AG09309 (cell line): ENCODE measurements around the gene EPHA6.

Experiments
- DNase-seq: peaks from one replicate; pipeline ENCODE4 v3.0.0-alpha.2; 2010; ENCODE audit warnings: low read depth
- H3K4me3 ChIP-seq: 2 replicates; pipeline ENCODE4 v1.5.1; 2011; ENCODE audit warnings: mild to moderate bottlenecking, low read depth, low read length, moderate library complexity; ENCODE audit not compliant: control insufficient read depth
- TF ChIP-seq, protein P1 (sequence below): IDR thresholded peaks from 2 replicates; pipeline ENCODE4 v1.5.1; 2011; ENCODE audit warnings: mild to moderate bottlenecking, low read depth, low read length, inconsistent platforms; ENCODE audit not compliant: insufficient read depth, control insufficient read depth; ENCODE audit errors: missing control alignments

The EPHA6 gene

DNA sequence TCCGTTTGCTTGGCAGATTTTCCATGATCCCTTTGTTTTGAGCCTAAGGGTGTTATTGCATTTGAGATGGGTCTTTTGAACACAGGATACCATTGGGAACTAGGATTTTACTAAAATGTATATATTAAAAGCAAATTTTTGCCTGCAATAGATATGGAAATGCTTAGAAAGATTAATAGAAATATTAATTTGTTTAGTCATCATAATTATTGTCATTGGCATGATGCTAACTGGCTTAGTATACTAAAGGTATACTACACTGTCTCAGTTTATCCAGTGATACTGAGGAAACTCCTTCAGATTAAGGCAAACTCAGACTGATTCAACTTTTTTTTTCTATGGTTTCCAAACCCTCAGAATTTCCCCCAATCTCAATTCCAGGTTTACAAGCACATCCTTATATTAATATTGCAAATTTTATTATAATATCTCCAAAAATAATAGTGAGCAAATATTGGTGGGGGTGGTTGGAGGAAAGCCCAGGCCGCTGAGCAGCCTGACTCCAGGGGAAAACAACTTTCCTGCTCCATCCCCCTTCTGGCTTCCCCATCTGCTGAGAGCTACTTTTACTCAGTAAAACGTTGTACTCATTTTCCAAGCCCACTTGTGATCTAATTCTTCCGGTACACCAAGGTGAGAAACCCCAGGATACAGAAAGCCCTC lies 291.7 kb downstream of the EPHA6 start:
- no peak for DNase-seq
- TF ChIP-seq, protein P1, sequence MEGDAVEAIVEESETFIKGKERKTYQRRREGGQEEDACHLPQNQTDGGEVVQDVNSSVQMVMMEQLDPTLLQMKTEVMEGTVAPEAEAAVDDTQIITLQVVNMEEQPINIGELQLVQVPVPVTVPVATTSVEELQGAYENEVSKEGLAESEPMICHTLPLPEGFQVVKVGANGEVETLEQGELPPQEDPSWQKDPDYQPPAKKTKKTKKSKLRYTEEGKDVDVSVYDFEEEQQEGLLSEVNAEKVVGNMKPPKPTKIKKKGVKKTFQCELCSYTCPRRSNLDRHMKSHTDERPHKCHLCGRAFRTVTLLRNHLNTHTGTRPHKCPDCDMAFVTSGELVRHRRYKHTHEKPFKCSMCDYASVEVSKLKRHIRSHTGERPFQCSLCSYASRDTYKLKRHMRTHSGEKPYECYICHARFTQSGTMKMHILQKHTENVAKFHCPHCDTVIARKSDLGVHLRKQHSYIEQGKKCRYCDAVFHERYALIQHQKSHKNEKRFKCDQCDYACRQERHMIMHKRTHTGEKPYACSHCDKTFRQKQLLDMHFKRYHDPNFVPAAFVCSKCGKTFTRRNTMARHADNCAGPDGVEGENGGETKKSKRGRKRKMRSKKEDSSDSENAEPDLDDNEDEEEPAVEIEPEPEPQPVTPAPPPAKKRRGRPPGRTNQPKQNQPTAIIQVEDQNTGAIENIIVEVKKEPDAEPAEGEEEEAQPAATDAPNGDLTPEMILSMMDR: no peak
- H3K4me3 ChIP-seq: no peak overlapping the region

DNA sequence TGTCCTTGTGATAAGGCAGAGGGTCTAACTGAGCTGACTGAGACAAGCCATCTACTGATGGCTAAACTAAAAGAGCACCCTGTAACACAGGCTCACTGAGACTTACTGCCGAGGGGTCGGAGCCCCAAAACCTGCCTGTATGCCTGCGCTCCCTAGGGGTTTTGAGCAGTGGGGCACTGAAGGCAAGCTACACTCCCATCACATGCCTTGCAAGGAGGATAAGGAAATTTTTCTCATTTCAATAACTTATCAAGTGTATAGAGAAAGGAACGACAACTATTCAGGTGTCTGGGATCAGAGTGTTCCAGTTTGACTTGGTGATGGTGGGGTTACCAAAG lies 292.2 kb downstream of the EPHA6 start:
- TF ChIP-seq, protein P1: no peak
- no peak overlapping the region for H3K4me3 ChIP-seq
- no peak for DNase-seq

DNA sequence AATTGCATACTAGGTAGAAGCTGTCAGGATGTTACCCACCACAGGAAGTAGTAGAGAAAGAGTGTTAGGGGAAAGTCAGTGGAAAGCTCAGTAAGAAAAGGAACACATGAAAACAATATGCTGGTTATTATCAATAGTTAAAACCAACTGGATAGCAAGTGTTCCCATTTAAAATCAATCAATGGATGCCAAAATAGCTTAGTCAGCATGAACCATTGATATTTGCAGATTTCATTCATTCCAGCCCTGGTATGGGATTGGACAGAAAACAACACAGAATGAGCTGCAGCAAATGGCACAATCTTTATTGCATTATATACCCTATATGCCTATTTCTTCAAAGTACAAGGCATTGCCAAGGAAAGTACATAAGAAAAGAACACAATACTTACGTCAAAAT lies 293.7 kb downstream of the EPHA6 start:
- TF ChIP-seq, protein P1: no peak
- no peak for DNase-seq
- H3K4me3 ChIP-seq: no peak overlapping the region

DNA sequence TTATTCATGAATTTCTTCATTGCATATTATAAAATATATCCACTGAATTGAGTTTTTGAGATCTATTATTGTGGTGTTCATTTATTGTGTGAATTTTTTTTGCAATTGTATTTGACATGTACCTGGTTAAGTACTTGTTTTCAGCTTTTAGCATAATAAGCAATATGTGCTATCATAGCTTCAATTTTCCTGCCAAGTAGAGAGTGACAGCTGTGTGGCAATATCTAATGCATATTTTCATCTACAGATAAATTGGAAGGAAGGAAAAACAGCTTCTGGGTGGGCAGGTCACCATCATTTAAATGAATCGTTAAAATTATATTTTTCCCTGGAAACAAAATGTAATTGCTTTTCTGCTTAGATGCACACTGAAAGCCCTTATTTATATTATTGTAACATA lies 296.9 kb downstream of the EPHA6 start:
- TF ChIP-seq, protein P1: no peak
- no peak overlapping the region for H3K4me3 ChIP-seq
- no peak for DNase-seq

DNA sequence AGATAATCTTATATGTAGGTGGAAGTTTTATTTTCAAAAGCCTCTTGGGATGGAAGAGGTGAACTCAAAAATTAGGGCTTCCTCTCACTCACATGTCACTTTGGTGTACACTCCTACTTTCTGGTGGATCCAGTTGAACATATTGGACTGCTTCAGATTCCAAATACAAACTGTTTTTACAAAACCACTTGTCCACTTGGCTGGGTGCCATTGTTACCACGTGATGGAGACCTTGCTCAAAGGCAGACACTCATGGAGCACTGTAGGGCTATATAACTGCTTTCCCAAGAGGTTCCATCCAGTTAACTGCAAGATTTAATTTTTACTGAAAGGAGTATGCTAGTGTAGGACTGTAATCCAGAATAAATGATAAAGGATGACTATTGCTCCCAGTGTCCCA lies 307.0 kb downstream of the EPHA6 start:
- H3K4me3 ChIP-seq: no peak overlapping the region
- TF ChIP-seq, protein P1: no peak
- DNase-seq: no peak

DNA sequence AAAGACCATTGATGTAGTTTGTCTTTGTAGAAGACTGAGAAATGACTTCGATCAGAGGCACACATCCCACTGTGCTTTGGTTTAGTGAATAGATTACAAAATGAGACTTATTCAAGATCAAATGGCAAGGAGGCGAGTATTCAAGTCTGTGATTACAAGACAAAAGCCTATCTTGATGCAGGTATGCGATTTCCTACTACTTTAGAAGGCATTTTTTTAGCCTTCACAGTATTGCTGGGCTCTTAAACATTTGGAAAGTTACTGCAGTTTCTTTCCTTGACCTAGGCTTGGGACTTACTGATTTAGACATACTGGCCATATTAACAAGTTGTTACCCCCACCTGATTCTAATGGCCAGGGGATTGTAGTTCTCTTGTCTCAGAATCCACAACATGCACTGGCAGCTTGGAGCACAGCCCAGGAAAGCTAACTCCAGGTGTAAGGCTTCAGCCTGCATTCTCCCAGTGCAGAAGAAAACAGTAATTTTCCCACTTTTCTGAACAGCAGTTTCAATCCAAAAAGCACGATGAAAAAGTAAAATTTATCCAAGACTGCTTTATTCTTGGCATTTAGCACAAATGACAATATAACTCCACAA lies 311.6 kb downstream of the EPHA6 start:
- H3K4me3 ChIP-seq: no peak overlapping the region
- no peak for DNase-seq
- TF ChIP-seq, protein P1: no peak
